Keratinocyte (primary cell): ENCODE results near the gene DENND1A. TPM values are rescaled to one million over a fixed set of nuclear protein-coding genes. Genes with fewer than 3 reads are reported as not detected.

Source experiments
- DNase-seq: peaks from one replicate; pipeline ENCODE4 v3.0.0-alpha.2; 2011; ENCODE audit warnings: low read depth, missing footprints, low spot score
- FAIRE-seq: peaks from 2 replicates; lab custom pipeline; 2011; peaks lifted over from hg19 to GRCh38; lab: Jason Lieb, UNC
- H2AFZ ChIP-seq: 2 replicates; pipeline ENCODE4 v1.6.0; 2012; ENCODE audit warnings: low read length, control low read depth, inconsistent platforms; ENCODE audit not compliant: control insufficient read depth
- H3K27ac ChIP-seq: 2 replicates; pipeline ENCODE4 v1.5.1; 2011; ENCODE audit warnings: low read length; ENCODE audit not compliant: control insufficient read depth, insufficient read depth
- H3K27me3 ChIP-seq: 3 replicates; pipeline ENCODE4 v1.6.0; 2011; ENCODE audit warnings: low read length; ENCODE audit not compliant: control insufficient read depth, insufficient read depth; ENCODE audit errors: extremely low read depth
- H3K36me3 ChIP-seq, 2 experiments: 2 replicates in 1 of 2; 3 replicates in 1 of 2; pipeline ENCODE4 v1.5.1; 2011; ENCODE audit warnings: low read length in 2 of 2, mild to moderate bottlenecking in 1 of 2; ENCODE audit not compliant: control insufficient read depth in 2 of 2, insufficient read depth in 2 of 2; ENCODE audit errors: extremely low read depth in 1 of 2
- H3K4me1 ChIP-seq: 3 replicates; pipeline ENCODE4 v1.5.1; 2011; ENCODE audit warnings: low read length; ENCODE audit not compliant: control insufficient read depth, insufficient read depth; ENCODE audit errors: extremely low read depth
- H3K4me2 ChIP-seq: 3 replicates; pipeline ENCODE4 v1.6.0; 2011; ENCODE audit warnings: low read depth, low read length; ENCODE audit not compliant: control insufficient read depth, insufficient read depth; ENCODE audit errors: extremely low read depth
- H3K4me3 ChIP-seq, 3 experiments: fragments of 200-600 bp in 1 of 3; sonication (generic) in 1 of 3; 2 replicates in 2 of 3; 3 replicates in 1 of 3; pipeline ENCODE4 v1.5.1; 2011 to 2016; ENCODE audit warnings: low read length in 3 of 3, mild to moderate bottlenecking in 3 of 3, control low read depth in 2 of 3, inconsistent platforms in 1 of 3, low read depth in 1 of 3, mixed read lengths in 1 of 3, mixed run types in 1 of 3, moderate library complexity in 1 of 3; ENCODE audit not compliant: control insufficient read depth in 2 of 3, insufficient read depth in 2 of 3; ENCODE audit errors: extremely low read depth in 1 of 3
- H3K79me2 ChIP-seq: 2 replicates; pipeline ENCODE4 v1.6.0; 2012; ENCODE audit warnings: low read length; ENCODE audit not compliant: control insufficient read depth, insufficient read depth
- H3K9ac ChIP-seq: 3 replicates; pipeline ENCODE4 v1.6.0; 2011; ENCODE audit warnings: low read length; ENCODE audit not compliant: control insufficient read depth, insufficient read depth; ENCODE audit errors: extremely low read depth
- H3K9me1 ChIP-seq: 3 replicates; pipeline ENCODE4 v1.6.0; 2011; ENCODE audit warnings: low read length; ENCODE audit not compliant: control insufficient read depth, insufficient read depth; ENCODE audit errors: extremely low read depth
- H3K9me3 ChIP-seq: 2 replicates; pipeline ENCODE4 v1.5.1; 2012; ENCODE audit warnings: low read depth, low read length; ENCODE audit not compliant: control insufficient read depth
- H4K20me1 ChIP-seq: 3 replicates; pipeline ENCODE4 v1.6.0; 2011; ENCODE audit warnings: low read length; ENCODE audit not compliant: control insufficient read depth, insufficient read depth; ENCODE audit errors: extremely low read depth
- EZH2 ChIP-seq: IDR thresholded peaks from one replicate; pipeline ENCODE4 v1.6.1; 2012; ENCODE audit warnings: inconsistent platforms, mild to moderate bottlenecking, low read length, moderate library complexity
- dilution Hi-C: fragments of 300-500 bp; cut with MboI; formaldehyde crosslinking; loops from one replicate; pipeline ENCODE4 v1.7.0; 2020; ENCODE audit warnings: low sequenced_read_pairs; ENCODE audit not compliant: extremely low pct_ligation_motif_present
- polyA plus RNA-seq, 5 experiments: library from polyadenylated mRNA; depleted of rRNA in 3 of 5; stranded (reverse) in 3 of 5; stranded (forward) in 1 of 5; unstranded in 1 of 5; fragments of >200 nt; gene quantifications; 1 replicate in 1 of 5; 2 replicates in 3 of 5; 3 replicates in 1 of 5; pipeline versions ENCODE4 v1.2.1 to v1.2.3, GENCODE V29; 2011 to 2012; ENCODE audit warnings: missing spikeins in 2 of 5, low read depth in 1 of 5, low replicate concordance in 1 of 5
- TF ChIP-seq, protein P1 (sequence below), 3 experiments: IDR thresholded peaks in 1 of 3; conservative IDR thresholded peaks in 1 of 3; optimal IDR thresholded peaks in 1 of 3; 2 replicates in 2 of 3; 3 replicates in 1 of 3; pipeline versions ENCODE3 to v1.5.1; 2011; ENCODE audit warnings: low read length in 3 of 3, mild to moderate bottlenecking in 3 of 3, moderate library complexity in 2 of 3, control low read depth in 1 of 3, inconsistent platforms in 1 of 3; ENCODE audit not compliant: insufficient read depth in 2 of 3; ENCODE audit errors: extremely low read depth in 1 of 3

The DENND1A gene
- polyA plus RNA-seq, 1 donor (not counting 4 experiments of a cell fraction or from before 2014, with no cell fraction given): 13.0 TPM

DNA sequence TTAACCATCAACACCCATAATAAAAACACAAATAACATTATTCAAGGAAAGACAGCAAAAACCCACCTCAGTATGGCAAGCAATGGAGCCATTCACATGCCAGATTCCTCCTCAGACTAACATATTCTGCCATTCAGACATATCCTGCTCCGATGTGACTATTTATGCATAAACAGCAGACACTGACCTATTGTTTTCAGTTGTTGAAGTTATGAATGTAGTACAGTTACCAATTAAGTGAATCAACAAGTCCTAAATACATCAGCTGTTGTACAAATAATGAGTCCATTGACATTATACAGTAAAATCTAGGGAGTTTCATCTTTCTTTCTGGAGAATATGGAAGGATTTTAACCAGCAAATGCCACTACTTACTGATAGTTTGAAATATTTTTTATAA lies 131.7 kb downstream of the DENND1A start:
- FAIRE-seq (no peak), DNase-seq (no peak)
- Histone ChIP-seq H2AFZ (no peak overlapping the region), H3K4me1 (no peaks in the 10 kb centered on the region), H3K4me2 (no peak overlapping the region), H3K27ac (no peak overlapping the region), H3K36me3 (no peaks in the 10 kb centered on the region), H3K4me3 (no peak overlapping the region), H3K9ac (no peak overlapping the region), H4K20me1 (no peaks in the 10 kb centered on the region), H3K9me1 (no peaks in the 10 kb centered on the region), H3K27me3 (no peaks in the 10 kb centered on the region), H3K79me2 (no peaks in the 10 kb centered on the region), H3K9me3 (no peaks in the 10 kb centered on the region)
- dilution Hi-C loops: no loop called here
- TF ChIP-seq, protein P1, sequence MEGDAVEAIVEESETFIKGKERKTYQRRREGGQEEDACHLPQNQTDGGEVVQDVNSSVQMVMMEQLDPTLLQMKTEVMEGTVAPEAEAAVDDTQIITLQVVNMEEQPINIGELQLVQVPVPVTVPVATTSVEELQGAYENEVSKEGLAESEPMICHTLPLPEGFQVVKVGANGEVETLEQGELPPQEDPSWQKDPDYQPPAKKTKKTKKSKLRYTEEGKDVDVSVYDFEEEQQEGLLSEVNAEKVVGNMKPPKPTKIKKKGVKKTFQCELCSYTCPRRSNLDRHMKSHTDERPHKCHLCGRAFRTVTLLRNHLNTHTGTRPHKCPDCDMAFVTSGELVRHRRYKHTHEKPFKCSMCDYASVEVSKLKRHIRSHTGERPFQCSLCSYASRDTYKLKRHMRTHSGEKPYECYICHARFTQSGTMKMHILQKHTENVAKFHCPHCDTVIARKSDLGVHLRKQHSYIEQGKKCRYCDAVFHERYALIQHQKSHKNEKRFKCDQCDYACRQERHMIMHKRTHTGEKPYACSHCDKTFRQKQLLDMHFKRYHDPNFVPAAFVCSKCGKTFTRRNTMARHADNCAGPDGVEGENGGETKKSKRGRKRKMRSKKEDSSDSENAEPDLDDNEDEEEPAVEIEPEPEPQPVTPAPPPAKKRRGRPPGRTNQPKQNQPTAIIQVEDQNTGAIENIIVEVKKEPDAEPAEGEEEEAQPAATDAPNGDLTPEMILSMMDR (optimal IDR thresholded peaks at IDR 0.05 in 1 of 3, IDR thresholded peaks at IDR 0.05 in 1 of 3, conservative IDR thresholded peaks at IDR 0.05 in 1 of 3; ENCODE audit: extremely low read depth in 1 of 3, insufficient read depth in 2 of 3, low read length in 3 of 3): no peak
- TF ChIP-seq EZH2: no peak

DNA sequence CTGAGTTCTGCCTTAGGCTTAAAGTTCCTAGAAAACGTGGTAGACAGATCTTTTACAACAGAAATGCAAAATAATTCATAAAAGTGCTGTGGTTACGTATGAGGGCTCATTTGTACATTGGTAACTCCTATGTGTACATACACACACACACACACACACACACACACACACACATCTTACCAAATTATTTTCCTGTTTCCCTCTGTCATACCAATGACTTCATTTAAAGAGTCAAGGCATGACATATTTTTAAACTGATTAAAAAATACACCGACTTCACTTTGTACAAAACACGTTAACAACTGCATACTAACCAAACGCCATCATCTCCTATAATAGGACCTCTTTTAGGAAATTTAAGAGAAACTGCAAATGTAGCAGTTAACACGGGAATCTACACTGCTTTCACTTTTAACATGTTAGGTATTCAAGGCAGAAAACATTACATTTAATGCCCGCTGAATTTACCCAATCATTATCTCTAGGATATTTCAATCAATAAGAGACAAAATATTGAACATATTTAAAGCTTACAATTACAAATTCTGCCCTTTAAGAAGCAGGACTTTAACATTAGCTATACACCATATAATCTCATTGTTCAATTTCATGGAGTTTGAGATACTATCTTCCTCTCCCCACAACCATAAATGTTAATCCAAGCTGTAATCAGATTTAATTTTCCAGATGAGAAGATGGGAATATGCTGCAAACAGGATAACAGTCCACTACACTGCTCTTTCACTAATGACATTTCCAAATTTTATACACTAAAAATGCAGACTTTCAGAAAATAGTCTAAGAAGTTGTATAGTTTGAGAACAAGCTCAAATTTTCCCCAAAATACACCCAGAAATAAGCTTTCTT lies 133.1 kb downstream of the DENND1A start:
- H3K36me3 ChIP-seq: no peaks in the 10 kb centered on the region
- no peak overlapping the region for H3K27ac ChIP-seq
- no peaks in the 10 kb centered on the region for H3K9me1 ChIP-seq
- no peaks in the 10 kb centered on the region for H3K9me3 ChIP-seq
- dilution Hi-C loops: no loop called here
- H2AFZ ChIP-seq: no peak overlapping the region
- H3K4me3 ChIP-seq: no peak overlapping the region
- DNase-seq: no peak
- H3K9ac ChIP-seq: no peak overlapping the region
- no peak for TF ChIP-seq EZH2
- TF ChIP-seq, protein P1 (optimal IDR thresholded peaks at IDR 0.05 in 1 of 3, IDR thresholded peaks at IDR 0.05 in 1 of 3, conservative IDR thresholded peaks at IDR 0.05 in 1 of 3; ENCODE audit: extremely low read depth in 1 of 3, insufficient read depth in 2 of 3, low read length in 3 of 3): no peak
- no peaks in the 10 kb centered on the region for H3K4me1 ChIP-seq
- no peaks in the 10 kb centered on the region for H3K27me3 ChIP-seq
- H4K20me1 ChIP-seq: no peaks in the 10 kb centered on the region
- no peaks in the 10 kb centered on the region for H3K79me2 ChIP-seq
- FAIRE-seq: no peak
- no peak overlapping the region for H3K4me2 ChIP-seq
